ENCODE results near the gene SFXN3. TPM values are rescaled to one million over a fixed set of nuclear protein-coding genes. Genes with fewer than 3 reads are reported as not detected.

Gene SFXN3
- total and polyA plus RNA-seq, 2 experiments from 2014 or later, result 0.68 to 3.8 TPM

GRCh38 chr10:101089520-101090299, 58.7 kb downstream of the SFXN3 start:
- H3F3A ChIP-seq (replicated peaks; ENCODE audit: low read depth), result no peaks in the 10 kb centered on the region
- H3K27me3 ChIP-seq (ENCODE audit: insufficient read depth), result 0 out of 2 replicates have a peak, but pooled peaks cover 7% of the 10 kb centered on the region
- no peaks in the 10 kb centered on the region for H3K9me3 Mint-ChIP-seq
- H3K36me3 ChIP-seq (ENCODE audit: insufficient read depth), result no peaks in the 10 kb centered on the region
- TF ChIP-seq NANOG (IDR thresholded peaks at IDR 0.05; ENCODE audit: borderline replicate concordance) (no peak), JUNB (IDR thresholded peaks at IDR 0.05; ENCODE audit: unreplicated experiment) (no peak), POLR2AphosphoS5 (IDR thresholded peaks at IDR 0.05; ENCODE audit: low read depth) (no peak), STAT1 (IDR thresholded peaks at IDR 0.05; ENCODE audit: unreplicated experiment) (no peak), ZNF331 (CRISPR knock-in tag; IDR thresholded peaks at IDR 0.05; ENCODE audit: low read depth) (no peak)
- no peaks in the 10 kb centered on the region for H3K36me3 Mint-ChIP-seq (ENCODE audit: low read depth)
- no peak overlapping the region for H2AFZ ChIP-seq
- no peak overlapping the region for H3K4me3 Mint-ChIP-seq
- H3K4me1 ChIP-seq (ENCODE audit: insufficient read depth), result peaks cover 6% of the 10 kb centered on the region; the same call in 1 of the 2 replicates
- no peak overlapping the region for H3K4me3 ChIP-seq
- peaks cover 20% of the 10 kb centered on the region for H3K27me3 Mint-ChIP-seq (ENCODE audit: insufficient read depth, low read depth, poor library complexity)
- H3K79me2 ChIP-seq (replicated peaks; ENCODE audit: insufficient read depth), result no peaks in the 10 kb centered on the region
- H3K4me2 ChIP-seq, result no peak overlapping the region
- no peak overlapping the region for H3K27ac Mint-ChIP-seq
- H3K9me2 ChIP-seq (ENCODE audit: insufficient read depth), result no peaks in the 10 kb centered on the region
- DNase-seq (ENCODE audit: low spot score), result no peak
- peaks cover 14% of the 10 kb centered on the region for H3K4me1 Mint-ChIP-seq
- no peak overlapping the region for H3K27ac ChIP-seq (ENCODE audit: low read depth)
- no peak for ATAC-seq
- H4K20me1 ChIP-seq (replicated peaks; ENCODE audit: insufficient read depth), result no peaks in the 10 kb centered on the region

GRCh38 chr10:101090597-101090996, 59.6 kb downstream of the SFXN3 start:
- no peak for ATAC-seq
- no peak overlapping the region for H3K4me3 Mint-ChIP-seq
- H4K20me1 ChIP-seq (replicated peaks; ENCODE audit: insufficient read depth), result no peaks in the 10 kb centered on the region
- H3K79me2 ChIP-seq (replicated peaks; ENCODE audit: insufficient read depth), result no peaks in the 10 kb centered on the region
- no peak overlapping the region for H3K27ac ChIP-seq (ENCODE audit: low read depth)
- no peak overlapping the region for H3K27ac Mint-ChIP-seq
- no peaks in the 10 kb centered on the region for H3F3A ChIP-seq (replicated peaks; ENCODE audit: low read depth)
- 0 out of 2 replicates have a peak, but pooled peaks cover 7% of the 10 kb centered on the region for H3K27me3 ChIP-seq (ENCODE audit: insufficient read depth)
- H3K9me2 ChIP-seq (ENCODE audit: insufficient read depth), result no peaks in the 10 kb centered on the region
- H3K36me3 ChIP-seq (ENCODE audit: insufficient read depth), result no peaks in the 10 kb centered on the region
- no peak for DNase-seq (ENCODE audit: low spot score)
- no peak overlapping the region for H3K4me3 ChIP-seq
- no peak overlapping the region for H2AFZ ChIP-seq
- peaks cover 13% of the 10 kb centered on the region for H3K4me1 ChIP-seq (ENCODE audit: insufficient read depth)
- no peak overlapping the region for H3K4me2 ChIP-seq
- H3K27me3 Mint-ChIP-seq (ENCODE audit: insufficient read depth, low read depth, poor library complexity), result peaks cover 19% of the 10 kb centered on the region
- H3K9me3 Mint-ChIP-seq, result no peaks in the 10 kb centered on the region
- H3K4me1 Mint-ChIP-seq, result peaks cover 20% of the 10 kb centered on the region
- H3K36me3 Mint-ChIP-seq (ENCODE audit: low read depth), result no peaks in the 10 kb centered on the region
- TF ChIP-seq ZNF114 (CRISPR knock-in tag; IDR thresholded peaks at IDR 0.05), result no peak
- TF ChIP-seq ZNF462 (CRISPR knock-in tag; IDR thresholded peaks at IDR 0.05), result no peak
- no peak for TF ChIP-seq NANOG (IDR thresholded peaks at IDR 0.05; ENCODE audit: borderline replicate concordance)
- no peak for TF ChIP-seq STAT1 (IDR thresholded peaks at IDR 0.05; ENCODE audit: unreplicated experiment)
- no peak for TF ChIP-seq ETS1 (IDR thresholded peaks at IDR 0.05)
- no peak for TF ChIP-seq ZNF331 (CRISPR knock-in tag; IDR thresholded peaks at IDR 0.05; ENCODE audit: low read depth)
- no peak for TF ChIP-seq POLR2AphosphoS5 (IDR thresholded peaks at IDR 0.05; ENCODE audit: low read depth)
- no peak for TF ChIP-seq CREB1 (CRISPR knock-in tag; IDR thresholded peaks at IDR 0.05; ENCODE audit: low read depth)
- no peak for TF ChIP-seq EZH2phosphoT487 (IDR thresholded peaks at IDR 0.05; ENCODE audit: unreplicated experiment)
- no peak for TF ChIP-seq EZH2 (IDR thresholded peaks at IDR 0.05; ENCODE audit: low read depth, unreplicated experiment)
- TF ChIP-seq JUNB (IDR thresholded peaks at IDR 0.05; ENCODE audit: unreplicated experiment), result no peak
